ENCODE measurements around the gene TMEM86A.

The TMEM86A gene

DNA sequence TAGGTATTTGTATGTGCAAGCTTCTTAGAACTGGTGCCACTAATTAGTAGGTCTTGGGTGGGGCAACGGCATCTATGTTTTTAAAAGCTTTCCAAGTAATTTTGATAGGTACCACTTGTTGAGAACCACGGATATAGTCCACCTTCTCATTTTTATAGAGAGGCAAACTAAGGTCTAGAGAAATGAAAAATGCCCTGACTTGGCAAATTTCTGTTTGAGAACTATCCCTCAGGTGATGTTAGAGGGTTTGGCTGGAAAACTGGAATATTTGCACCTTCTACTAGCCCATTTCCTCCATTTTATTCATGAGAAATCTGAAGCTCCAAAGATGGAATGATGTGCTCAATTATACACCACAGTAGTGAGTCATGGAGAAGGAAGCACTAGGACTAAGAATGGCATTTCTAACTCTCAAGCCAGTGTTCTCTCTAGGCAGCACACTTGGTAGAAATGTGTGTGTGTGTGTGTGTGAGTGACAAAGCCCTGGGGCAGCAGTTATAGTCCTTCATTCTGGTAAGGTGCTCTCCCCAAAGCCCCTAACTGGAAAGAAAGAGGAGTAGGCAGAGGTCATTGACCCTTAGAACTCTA is 1.8 kb upstream of the TMEM86A start:
- no peaks in the 10 kb centered on the region for H4K20me1 ChIP-seq (ENCODE audit: insufficient read depth, low read length)
- H3K9me3 ChIP-seq (ENCODE audit: insufficient read depth, low read length) = no peaks in the 10 kb centered on the region
- no peak overlapping the region for H3K27ac ChIP-seq (ENCODE audit: low read length)
- TF ChIP-seq, protein P1, sequence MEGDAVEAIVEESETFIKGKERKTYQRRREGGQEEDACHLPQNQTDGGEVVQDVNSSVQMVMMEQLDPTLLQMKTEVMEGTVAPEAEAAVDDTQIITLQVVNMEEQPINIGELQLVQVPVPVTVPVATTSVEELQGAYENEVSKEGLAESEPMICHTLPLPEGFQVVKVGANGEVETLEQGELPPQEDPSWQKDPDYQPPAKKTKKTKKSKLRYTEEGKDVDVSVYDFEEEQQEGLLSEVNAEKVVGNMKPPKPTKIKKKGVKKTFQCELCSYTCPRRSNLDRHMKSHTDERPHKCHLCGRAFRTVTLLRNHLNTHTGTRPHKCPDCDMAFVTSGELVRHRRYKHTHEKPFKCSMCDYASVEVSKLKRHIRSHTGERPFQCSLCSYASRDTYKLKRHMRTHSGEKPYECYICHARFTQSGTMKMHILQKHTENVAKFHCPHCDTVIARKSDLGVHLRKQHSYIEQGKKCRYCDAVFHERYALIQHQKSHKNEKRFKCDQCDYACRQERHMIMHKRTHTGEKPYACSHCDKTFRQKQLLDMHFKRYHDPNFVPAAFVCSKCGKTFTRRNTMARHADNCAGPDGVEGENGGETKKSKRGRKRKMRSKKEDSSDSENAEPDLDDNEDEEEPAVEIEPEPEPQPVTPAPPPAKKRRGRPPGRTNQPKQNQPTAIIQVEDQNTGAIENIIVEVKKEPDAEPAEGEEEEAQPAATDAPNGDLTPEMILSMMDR (IDR thresholded peaks at IDR 0.05; ENCODE audit: low read depth, low read length) = no peak
- no peak for TF ChIP-seq EZH2phosphoT487 (IDR thresholded peaks at IDR 0.05; ENCODE audit: low read depth)
- no peak overlapping the region for H2AFZ ChIP-seq (ENCODE audit: low read depth, low read length)
- no peak overlapping the region for H3K4me3 ChIP-seq (ENCODE audit: low read length)
- H3K36me3 ChIP-seq (replicated peaks; ENCODE audit: low read depth, low read length) = no peaks in the 10 kb centered on the region
- H3K4me2 ChIP-seq (ENCODE audit: low read length) = no peak overlapping the region
- no peaks in the 10 kb centered on the region for H3K79me2 ChIP-seq (ENCODE audit: low read length)
- H3K27me3 ChIP-seq (ENCODE audit: low read depth, low read length) = peaks cover 32% of the 10 kb centered on the region
- peaks cover 26% of the 10 kb centered on the region for H3K4me1 ChIP-seq (ENCODE audit: low read length)
- H3K9ac ChIP-seq (ENCODE audit: low read length) = no peak overlapping the region

DNA sequence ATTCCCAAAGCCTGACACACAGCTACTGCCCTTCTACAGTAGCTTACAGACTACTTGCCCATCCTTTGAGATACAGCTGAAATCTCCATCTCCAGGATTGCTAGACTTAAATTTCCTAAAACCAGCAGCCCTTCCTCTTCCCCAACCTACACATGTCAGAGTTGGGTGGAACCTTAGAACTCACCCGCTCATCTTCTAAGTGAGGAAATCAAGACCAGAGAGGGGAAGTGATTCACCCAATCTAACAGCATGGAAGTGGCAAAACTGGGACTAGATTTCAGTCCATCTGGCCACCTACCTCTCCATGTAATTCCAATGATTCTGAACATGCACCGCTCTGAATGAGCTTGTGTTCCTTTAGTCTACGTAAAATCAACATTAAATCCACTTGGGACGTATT is 1.0 kb upstream of the TMEM86A start:
- peaks cover 26% of the 10 kb centered on the region for H3K4me1 ChIP-seq (ENCODE audit: low read length)
- no peaks in the 10 kb centered on the region for H4K20me1 ChIP-seq (ENCODE audit: insufficient read depth, low read length)
- no peak overlapping the region for H2AFZ ChIP-seq (ENCODE audit: low read depth, low read length)
- H3K4me3 ChIP-seq (ENCODE audit: low read length) = no peak overlapping the region
- no peak overlapping the region for H3K27ac ChIP-seq (ENCODE audit: low read length)
- TF ChIP-seq, protein P1 (IDR thresholded peaks at IDR 0.05; ENCODE audit: low read depth, low read length) = no peak
- TF ChIP-seq EZH2phosphoT487 (IDR thresholded peaks at IDR 0.05; ENCODE audit: low read depth) = no peak
- no peaks in the 10 kb centered on the region for H3K36me3 ChIP-seq (replicated peaks; ENCODE audit: low read depth, low read length)
- no peak overlapping the region for H3K9ac ChIP-seq (ENCODE audit: low read length)
- H3K79me2 ChIP-seq (ENCODE audit: low read length) = no peaks in the 10 kb centered on the region
- H3K9me3 ChIP-seq (ENCODE audit: insufficient read depth, low read length) = no peaks in the 10 kb centered on the region
- H3K4me2 ChIP-seq (ENCODE audit: low read length) = no peak overlapping the region
- H3K27me3 ChIP-seq (ENCODE audit: low read depth, low read length) = peaks cover 31% of the 10 kb centered on the region

DNA sequence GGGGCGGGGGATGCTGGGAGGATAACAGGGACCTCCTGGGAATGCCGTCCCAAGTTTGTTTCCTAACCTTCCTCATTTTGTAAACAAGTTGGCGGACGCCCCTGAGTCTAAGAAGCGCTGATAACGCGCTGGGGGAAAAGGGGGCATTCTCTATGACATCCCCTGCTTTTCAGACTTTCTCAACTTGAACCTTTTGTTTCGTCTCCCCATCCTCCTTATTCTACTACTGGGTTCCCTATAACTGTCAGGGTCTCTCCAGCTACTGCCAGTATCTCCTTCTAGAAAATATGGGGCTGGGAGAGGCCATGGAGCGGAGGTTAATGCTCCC is 654 bp downstream of the TMEM86A start:
- no peak overlapping the region for H3K9ac ChIP-seq (ENCODE audit: low read length)
- peaks cover 15% of the 10 kb centered on the region for H3K4me1 ChIP-seq (ENCODE audit: low read length)
- H4K20me1 ChIP-seq (ENCODE audit: insufficient read depth, low read length) = no peaks in the 10 kb centered on the region
- H3K27ac ChIP-seq (ENCODE audit: low read length) = no peak overlapping the region
- no peak overlapping the region for H2AFZ ChIP-seq (ENCODE audit: low read depth, low read length)
- no peak for TF ChIP-seq EZH2phosphoT487 (IDR thresholded peaks at IDR 0.05; ENCODE audit: low read depth)
- TF ChIP-seq, protein P1 (IDR thresholded peaks at IDR 0.05; ENCODE audit: low read depth, low read length) = no peak
- H3K4me2 ChIP-seq (ENCODE audit: low read length) = peak overlapping the region; percentile 67
- no peaks in the 10 kb centered on the region for H3K79me2 ChIP-seq (ENCODE audit: low read length)
- peak overlapping the region; percentile 76 for H3K4me3 ChIP-seq (ENCODE audit: low read length)
- peaks cover 31% of the 10 kb centered on the region for H3K27me3 ChIP-seq (ENCODE audit: low read depth, low read length)
- H3K36me3 ChIP-seq (replicated peaks; ENCODE audit: low read depth, low read length) = no peaks in the 10 kb centered on the region
- H3K9me3 ChIP-seq (ENCODE audit: insufficient read depth, low read length) = no peaks in the 10 kb centered on the region

DNA sequence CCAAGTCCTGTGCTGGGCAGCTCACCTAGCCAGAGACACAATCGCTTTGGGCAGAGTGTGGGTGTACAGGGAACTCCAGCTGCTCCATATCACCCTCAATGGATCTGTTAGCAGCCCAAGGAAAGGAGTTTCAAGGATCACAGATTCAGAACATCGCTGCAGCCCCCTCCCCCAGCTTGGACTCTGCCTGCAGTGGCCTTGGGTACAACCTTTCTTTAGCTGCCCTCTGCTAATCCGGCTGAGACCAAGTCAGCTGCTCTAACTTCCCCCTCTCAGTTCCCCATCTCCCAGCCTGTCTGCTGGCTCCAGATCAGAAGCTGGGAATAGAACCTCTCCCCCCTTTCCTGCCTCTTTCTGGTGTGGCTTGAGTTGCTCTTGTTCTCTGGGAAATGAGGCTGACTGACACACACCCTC is 1.3 kb downstream of the TMEM86A start:
- peaks cover 31% of the 10 kb centered on the region for H3K27me3 ChIP-seq (ENCODE audit: low read depth, low read length)
- H3K79me2 ChIP-seq (ENCODE audit: low read length) = no peaks in the 10 kb centered on the region
- H4K20me1 ChIP-seq (ENCODE audit: insufficient read depth, low read length) = no peaks in the 10 kb centered on the region
- TF ChIP-seq EZH2phosphoT487 (IDR thresholded peaks at IDR 0.05; ENCODE audit: low read depth) = no peak
- TF ChIP-seq, protein P1 (IDR thresholded peaks at IDR 0.05; ENCODE audit: low read depth, low read length) = no peak
- no peak overlapping the region for H3K27ac ChIP-seq (ENCODE audit: low read length)
- no peak overlapping the region for H3K9ac ChIP-seq (ENCODE audit: low read length)
- H3K4me3 ChIP-seq (ENCODE audit: low read length) = peak overlapping the region; percentile 76; the same call in 1 of the 2 replicates
- H3K4me1 ChIP-seq (ENCODE audit: low read length) = peaks cover 15% of the 10 kb centered on the region
- H3K4me2 ChIP-seq (ENCODE audit: low read length) = peak overlapping the region; percentile 67
- no peaks in the 10 kb centered on the region for H3K36me3 ChIP-seq (replicated peaks; ENCODE audit: low read depth, low read length)
- no peaks in the 10 kb centered on the region for H3K9me3 ChIP-seq (ENCODE audit: insufficient read depth, low read length)
- no peak overlapping the region for H2AFZ ChIP-seq (ENCODE audit: low read depth, low read length)
